Daoy (cell line): ENCODE results near the gene MZT2A. TPM values are rescaled to one million over a fixed set of nuclear protein-coding genes. Genes with fewer than 3 reads are reported as not detected.
A peak's percentile ranks its signal among the peaks of the same experiment; 100 is the strongest.
"Not testable (repeated sequence)": the region's sequence is repeated elsewhere in the genome, so short reads cannot be mapped to it uniquely, and the experiment has no call there.

Source experiments
- DNase-seq: peaks from one replicate; pipeline ENCODE4 v3.0.0-alpha.2; 2015; ENCODE audit warnings: low read depth
- total RNA-seq: library from RNA; depleted of rRNA; stranded (reverse); fragments of >200 nt; shearing (Covaris generic); gene quantifications from 2 replicates; pipeline ENCODE4 v1.2.3, GENCODE V29; 2014

MZT2A gene
- total RNA-seq, 1 experiment from 2014 or later = 92.6 TPM

DNA sequence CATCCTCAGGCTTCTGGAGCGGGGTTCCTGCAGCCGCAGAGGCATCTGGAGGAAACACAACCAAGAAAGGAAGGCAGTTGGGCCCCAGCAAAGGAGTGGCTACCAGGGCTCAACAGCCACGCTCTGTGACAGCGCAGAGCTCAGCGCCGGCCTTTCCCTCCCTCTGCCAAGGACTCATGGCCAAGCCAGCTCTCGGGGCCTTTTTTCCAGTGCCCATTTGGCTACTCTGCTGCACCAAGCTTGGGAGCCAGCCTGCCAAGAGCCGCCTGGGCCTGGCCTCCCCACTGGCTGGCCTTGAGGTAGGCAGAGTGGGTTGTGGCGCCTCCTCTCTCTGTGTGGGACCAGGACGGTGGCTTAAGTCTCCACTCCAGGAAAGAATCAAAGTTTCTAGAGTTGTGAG, 28.3 kb upstream of the MZT2A start:
- no peak for DNase-seq

DNA sequence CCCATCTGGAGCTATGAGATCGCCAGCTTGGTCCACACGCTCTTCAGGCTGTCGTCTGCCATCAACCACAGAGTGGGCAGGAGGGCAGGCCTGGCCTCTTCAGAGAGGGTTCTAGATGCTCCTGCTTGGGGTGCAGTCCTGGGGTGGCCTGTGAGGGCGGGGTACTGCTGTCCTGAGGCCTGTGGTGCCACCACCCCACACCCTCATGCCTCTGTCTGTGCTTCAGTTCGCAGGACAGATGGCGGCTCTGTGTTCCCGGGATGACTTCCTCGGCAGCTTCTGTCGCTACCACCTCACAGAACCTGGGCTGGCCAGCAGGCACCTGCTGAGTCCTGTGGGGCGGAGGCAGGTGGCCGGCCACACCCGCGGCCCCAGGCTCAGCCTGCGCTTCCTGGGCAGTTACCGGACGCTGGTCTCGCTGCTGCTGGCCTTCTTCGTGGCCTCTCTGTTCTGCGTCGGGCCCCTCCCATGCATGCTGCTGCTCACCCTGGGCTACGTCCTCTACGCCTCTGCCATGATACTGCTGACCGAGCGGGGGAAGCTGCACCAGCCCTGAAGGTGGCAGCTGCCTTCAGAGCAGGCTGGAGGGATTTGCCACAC, 27.8 kb upstream of the MZT2A start:
- DNase-seq = not testable (repeated sequence)

DNA sequence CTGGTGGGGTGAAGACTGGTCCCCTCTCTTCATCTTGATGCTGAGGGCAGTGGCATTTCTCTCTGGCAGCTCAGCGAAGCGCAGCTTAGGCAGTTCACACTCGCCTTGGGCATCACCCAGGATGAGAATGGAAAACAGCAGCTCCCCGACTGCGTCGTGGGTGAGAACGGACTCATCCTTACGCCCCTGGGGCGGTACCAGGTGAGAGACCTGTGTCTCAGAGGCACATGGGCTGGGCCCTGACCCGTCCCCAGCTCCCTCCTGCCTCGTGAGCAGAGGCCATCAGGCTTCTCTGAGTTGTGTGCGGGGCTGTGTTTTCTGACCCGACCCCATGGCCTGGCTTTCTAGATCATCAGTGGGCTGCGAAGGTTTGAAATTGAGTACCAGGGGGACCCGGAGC, 27.3 kb upstream of the MZT2A start:
- DNase-seq = no peak

DNA sequence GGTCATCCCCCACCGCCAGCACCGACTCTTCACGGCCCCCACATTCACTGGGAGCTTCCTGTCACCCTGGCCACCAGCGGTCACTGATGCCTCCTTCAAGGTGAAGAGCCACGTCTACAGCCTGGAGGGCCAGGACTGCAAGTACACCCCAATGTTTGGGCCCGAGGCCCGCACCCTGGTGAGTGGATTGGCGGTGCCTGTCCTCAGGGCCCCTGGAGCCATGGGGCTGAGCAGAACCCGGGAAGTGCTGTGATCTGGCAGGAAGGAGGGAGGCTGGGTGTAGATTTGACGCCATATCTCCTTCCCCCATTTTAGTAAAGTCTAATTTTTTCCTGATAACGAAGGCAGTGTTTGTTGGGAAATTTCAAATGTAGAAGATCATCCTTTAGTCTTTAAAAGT, 26.3 kb upstream of the MZT2A start:
- DNase-seq = not testable (repeated sequence)

DNA sequence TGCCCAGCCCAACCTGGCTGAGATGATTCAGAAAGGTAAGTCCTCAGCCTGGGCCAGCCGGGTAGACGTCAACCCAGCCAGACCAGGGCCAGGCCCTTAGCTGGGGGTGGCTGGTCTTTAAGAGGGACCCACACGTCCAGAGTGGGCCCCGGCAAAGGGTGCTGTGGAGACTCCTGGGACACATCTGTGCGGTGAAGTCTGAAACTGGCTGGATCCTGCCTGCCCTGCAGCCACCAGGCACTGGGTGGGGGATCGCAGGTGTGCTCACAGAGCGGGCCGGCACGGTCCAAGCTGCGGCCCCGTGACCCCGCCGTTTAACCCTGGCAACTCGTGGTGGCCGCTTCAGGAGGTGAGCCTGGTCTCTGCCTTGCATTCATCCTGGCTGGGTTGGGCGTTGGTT, 25.7 kb upstream of the MZT2A start:
- not testable (repeated sequence) for DNase-seq

DNA sequence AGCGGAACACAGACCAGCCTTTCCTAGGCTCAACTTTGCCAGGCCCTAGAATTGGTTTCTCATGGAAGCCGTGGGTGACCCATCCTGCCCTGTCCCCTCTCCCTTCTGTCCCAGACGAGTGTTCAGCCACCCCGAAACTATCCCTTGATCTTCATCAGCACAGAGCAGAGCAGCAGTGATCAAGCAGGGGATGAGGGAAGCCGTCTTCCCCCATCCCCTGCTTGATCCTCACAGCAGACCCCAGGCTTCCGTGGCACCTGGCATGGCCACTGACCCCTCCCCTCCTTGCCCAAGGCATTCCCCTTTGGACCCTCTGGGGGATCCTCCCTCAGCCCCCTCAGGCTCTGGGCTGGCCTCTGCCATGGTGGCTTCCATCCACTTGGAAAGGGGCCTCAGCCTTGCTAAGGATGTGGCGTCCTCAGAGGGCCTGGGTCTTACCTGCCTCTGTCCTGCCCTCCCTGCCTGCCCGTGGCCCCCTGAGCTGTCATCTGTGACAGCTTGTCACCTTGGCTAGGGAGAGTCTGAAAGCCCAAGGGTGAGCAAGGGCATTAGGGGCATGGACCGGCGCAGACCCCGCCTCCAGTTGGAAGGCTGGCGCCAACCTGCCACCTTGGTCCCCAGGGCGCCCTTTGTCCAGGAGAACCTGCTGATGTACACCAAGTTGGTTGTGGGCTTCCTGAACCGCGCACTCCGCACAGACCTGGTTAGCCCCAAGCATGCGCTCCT, 25.1 kb upstream of the MZT2A start:
- DNase-seq = no peak

DNA sequence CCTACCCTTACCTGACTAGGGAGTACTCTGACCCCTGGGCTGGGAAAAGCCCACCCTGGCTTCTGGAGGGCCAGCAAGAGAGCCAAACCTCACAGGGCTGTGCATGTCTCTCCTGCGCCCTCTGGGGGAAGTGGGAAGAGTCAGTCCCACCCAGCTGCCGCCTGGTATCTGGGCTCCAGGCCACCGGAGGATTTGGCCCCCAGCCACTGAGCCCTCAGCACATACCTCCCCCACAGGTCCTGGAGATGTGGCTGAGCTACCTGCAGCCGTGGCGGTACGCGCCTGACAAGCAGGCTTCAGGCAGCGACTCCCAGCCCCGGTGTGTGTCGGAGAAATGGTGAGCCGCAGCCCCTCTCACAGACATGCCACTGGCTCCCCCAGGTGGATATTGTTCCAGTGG, 24.4 kb upstream of the MZT2A start:
- DNase-seq = peak; percentile 23

DNA sequence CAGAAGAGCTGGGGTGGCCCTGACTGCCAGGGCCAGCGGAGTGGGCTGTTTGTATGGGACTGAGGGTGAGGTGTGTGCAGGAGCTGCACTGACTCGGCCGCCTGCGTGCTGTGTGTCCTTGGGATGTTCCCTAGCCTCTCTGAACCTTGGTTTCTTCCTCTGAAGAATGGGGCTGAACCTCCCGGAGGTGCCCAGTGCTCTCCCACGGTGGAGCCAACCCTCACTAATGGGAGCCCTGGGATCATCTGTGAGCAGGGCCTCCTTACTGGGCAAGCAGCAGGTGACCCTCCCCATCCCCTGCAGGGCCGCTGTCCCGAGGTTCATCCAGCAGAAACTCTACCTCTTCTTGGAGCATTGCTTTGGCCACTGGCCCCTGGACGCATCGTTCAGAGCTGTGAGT, 23.8 kb upstream of the MZT2A start:
- no peak for DNase-seq

DNA sequence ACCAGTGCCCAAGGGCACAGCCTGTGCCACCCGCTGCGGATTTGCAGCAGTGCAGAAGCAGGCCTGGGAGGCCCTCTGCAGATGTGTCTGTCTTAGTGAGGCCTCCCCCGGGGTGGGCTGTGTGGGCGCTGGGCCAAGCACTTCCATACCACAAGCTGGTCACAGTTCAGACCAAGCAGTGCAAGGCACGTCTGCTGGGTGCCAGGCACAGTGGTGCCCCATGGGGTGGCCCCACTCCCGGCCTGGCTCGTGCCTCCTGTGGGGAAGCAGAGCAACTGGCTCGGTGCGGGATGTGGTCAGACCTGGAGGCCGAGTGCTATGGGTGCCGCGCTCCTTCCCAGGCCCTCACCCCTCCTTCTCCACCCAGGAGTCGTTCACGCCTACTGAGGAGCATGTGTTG, 23.0 kb upstream of the MZT2A start:
- not testable (repeated sequence) for DNase-seq

DNA sequence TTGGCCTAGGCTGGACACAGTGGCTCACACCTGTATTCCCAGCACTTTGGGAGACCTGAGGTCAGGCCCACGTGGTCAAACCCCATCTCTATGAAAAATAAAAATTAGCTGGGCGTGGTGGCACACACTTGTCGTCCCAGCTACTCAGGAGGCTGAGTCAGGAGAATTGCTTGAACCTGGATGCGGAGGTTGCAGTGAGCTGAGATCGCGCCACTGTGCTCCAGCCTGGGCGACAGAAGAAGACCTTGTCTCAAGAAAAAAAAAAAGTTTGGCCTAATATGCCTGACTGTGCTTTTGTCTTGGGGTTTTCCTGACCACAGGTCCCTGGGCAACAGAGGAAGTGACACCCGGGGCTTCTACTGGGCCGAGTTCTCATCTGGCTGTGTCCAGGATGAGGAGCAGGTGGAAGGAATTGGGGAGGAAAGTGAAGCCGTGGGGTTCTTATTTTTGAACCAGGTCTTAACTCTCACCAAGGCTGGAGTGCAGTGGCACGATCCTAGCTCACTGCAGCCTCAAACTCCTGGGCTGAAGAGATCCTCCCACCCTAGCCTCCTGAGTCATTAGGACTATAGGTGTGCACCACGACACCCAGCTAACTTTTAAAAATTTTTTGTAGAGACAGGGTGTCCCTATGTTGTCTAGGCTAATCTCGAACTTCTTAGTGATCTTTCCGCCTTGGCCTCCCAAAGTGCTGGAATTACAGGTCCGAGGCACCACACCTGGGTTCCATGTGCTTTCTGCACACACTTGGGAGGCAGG, 22.4 kb upstream of the MZT2A start:
- DNase-seq = not testable (repeated sequence)

DNA sequence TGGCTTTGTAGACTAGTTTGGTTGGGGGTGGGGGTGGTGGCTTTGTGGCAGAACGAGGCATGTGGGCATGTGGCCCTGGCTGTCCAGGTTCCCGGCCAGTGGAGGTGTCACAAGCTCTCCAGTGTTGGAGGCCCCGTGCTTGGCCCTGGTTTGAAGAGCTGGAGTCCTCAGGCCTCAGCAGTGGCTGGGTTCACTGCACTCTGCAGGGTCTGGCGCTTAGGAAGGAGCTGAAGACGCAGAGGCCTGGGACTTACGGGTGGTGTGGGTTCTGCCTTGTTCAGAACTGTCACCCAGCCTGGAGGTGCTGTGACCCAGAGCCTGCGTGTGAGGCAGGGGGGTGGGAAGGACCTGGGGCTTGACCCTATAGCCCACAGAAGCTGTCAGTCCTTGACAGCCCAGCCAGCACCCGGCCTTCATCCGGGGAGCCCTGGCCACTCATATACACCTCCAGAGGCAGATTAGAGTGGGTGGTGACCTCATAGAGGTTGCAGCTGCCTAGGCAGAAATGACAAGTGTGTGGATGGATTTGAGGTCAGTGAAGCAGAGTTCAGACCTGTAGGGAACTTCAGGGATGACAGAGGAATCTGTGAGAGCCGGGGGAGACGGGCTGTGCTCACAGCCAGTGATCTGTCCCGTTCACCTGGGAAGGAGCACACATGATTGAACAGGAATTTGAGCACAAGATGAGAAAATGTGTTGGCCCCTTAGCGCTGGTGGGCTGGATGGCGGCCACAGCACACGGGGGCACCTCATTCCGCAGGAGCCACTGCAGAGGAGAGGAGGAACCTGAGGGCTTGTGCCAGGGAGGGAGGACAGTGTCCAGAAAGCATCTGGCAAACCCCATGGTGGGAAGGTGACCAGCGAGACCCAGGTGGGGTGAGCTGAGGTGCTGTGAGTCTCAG, 20.0 kb upstream of the MZT2A start:
- not testable (repeated sequence) for DNase-seq

DNA sequence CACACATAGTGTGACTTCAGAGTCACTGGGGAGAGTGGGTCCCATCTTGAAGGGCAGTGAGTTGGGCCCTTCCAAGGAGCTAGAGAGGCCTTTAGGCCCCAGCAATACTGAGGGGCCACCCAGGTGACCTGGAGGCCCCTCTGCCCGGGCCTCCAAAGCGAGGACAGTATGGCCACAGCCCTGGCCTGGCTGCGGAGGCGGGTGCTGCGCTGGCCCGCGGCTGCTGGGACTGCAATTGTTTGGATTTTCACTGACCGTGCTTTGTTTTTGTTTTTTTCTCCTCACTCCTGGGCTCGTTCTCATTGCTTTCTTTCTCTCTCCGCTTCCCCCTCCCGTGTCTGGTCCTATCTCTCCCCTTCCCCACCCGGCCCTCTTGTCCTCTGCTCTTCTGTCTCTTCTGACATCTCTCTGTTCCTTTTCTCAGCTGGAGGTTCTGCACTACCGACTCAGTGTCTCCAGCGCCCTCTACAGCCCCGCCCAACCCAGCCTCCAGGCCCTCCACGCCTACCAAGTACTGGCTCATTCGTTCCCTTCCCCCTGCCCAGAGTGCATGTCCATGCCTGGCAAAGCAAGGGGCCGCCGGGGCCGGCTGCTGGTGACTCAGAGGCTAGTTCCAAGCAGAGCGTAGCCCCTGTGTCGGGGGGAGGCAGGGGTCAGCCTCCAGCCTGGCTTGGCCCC, 19.2 kb upstream of the MZT2A start:
- DNase-seq = not testable (repeated sequence)

DNA sequence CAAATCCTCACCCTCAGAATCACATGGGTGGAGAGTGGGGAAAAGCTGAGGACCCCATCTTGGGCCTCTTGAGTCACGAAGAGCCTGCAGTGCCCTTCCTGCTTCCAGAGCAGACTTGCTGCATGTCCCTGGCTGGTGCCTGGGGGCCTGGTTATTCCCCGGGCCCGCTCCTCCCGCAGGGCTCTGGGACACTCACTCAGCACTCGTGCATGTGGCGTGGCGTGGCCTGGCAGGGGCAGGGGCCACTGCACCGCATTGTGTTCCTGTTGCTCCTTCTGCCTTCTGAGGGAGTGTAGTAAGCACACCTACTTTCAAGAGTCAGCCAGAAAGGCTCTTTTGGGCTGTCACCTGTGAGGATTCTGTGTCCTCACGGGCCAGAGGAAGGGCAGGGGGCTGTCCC, 17.4 kb upstream of the MZT2A start:
- DNase-seq = no peak

DNA sequence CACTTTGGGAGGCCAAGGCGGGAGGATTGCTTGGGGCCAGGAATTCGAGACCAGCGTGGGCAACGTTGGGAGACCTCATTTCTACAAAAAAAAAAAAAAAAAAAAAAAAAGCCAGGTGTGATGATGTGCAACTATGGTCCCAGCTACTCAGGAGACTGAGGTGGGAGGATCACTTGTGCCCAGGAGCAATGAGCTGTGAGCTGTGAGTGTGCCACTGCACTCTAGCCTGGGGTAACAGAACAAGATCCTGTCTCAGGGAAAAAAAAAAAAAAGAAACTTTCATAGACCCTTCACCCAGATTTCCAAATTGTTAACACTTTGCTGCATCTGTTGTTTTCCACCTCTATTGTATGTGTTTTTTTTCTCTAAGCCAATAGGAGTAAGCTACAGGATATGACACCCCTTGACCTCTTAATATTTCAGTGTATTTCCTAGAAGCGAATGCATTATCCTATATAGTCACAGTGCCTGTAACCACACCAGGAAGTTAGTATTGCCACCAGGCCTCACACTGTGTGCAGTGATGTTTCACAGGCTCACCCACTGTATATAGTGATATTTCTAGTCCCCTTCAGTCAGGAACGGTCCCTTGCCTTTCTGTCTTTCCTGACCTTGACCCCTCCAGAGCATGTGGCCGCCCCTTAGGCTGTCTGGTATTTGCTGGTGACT, 12.0 kb upstream of the MZT2A start:
- DNase-seq = not testable (repeated sequence)

DNA sequence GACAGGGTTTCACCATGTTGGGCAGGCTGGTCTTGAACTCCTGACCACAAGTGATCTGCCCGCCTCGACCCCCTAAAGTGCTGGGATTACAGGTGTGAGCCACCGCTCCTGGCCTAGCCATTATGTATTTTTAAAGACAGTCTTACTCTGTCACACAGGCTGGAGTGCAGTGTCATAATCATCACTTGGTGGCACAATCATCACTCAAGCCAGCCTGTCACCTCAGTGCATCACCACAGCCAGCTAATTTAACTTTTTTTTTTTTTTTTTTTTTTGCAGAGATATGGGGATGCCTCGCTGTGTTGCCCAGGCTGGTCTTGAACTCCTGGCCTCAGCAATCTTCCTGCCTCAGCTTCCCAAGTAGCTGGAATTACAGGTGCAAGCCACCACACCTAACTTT, 11.4 kb upstream of the MZT2A start:
- not testable (repeated sequence) for DNase-seq

DNA sequence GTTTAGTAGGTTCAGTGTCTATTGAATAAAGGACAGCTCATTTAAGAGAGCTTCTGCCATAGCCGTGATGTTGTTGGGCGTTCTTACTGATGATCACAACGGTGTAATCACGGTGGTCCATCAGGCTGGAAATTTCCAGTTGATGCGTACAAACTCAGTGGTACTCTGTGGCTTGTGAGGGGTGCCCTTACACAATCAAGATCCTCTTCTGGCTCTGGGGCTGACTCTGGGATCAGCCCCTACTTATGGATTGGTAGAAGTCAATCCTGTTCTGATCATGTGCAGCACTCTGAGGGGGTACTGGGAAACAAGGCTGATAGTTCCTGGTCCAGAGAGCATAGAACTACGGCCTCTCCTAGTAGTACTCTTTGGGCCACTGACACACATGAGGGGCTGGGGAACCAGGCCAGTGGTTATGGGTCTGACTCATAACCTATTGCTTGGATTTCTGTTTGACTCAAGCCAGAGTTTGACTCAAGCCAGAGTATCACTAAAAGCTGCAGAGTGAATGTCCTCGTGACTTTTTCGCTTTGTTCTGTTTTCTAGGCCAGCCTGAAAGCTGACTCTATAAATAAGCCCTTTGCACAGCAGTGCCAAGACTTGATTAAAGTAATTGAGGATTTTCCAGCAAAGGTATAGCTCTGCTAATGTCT, 6.2 kb upstream of the MZT2A start:
- DNase-seq = peak; percentile 28

DNA sequence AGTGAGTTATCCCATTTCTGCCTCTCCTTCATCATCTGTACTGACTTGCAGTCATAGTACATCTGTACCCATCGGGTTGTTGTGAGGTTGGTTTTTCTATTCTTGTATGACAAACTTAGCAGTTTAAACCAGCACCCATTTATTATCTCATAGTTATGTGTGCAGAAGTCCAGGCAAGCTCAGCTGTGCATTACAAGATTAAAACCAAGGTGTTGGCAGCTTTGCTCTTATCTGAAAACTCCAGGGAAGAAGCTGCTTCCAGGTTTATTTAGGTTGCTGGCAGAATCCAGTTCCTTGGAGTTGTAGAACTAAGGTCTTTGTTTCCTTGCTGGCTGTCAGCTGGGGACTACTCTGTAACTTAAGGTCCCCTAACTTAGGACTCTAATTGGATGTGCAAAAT, 3.3 kb upstream of the MZT2A start:
- not testable (repeated sequence) for DNase-seq

DNA sequence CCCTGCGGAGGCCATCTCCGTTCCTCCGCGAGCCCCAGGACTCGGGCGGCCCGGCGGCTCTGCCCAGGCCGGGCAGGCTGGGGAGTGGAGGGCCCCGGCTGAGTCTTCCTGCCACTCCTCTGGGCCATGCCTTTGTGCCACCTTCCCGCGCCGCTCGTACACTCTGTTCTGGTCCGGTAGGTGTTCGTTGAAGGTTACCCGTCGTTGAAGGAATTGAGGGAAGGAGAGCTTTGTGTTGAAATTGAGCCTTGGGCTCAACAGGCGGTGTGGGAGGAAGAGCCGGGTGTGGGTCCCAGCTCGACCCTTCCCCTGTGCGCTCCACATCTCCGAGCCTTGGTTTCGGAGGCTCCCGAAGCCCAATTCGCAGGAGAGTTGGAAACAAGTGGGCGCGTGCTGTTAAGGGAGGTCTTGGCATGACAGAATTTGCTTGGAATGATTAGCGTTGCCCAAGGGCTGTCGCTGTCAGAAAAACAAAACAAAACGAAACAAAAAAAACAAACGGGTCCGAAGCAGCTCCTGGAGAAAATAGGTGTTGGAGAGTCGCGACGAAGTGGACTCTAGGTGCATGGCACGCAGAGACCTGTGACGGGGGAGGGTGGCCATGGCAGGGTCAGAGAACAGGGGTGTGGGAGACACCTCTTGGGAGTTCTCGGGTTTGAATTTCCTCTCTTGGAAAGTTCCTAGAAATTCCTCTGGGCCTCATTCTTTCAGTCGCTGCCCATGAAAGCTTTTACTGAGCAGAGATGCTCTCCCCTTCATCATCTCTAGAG, 1.2 kb upstream of the MZT2A start:
- no peak for DNase-seq

DNA sequence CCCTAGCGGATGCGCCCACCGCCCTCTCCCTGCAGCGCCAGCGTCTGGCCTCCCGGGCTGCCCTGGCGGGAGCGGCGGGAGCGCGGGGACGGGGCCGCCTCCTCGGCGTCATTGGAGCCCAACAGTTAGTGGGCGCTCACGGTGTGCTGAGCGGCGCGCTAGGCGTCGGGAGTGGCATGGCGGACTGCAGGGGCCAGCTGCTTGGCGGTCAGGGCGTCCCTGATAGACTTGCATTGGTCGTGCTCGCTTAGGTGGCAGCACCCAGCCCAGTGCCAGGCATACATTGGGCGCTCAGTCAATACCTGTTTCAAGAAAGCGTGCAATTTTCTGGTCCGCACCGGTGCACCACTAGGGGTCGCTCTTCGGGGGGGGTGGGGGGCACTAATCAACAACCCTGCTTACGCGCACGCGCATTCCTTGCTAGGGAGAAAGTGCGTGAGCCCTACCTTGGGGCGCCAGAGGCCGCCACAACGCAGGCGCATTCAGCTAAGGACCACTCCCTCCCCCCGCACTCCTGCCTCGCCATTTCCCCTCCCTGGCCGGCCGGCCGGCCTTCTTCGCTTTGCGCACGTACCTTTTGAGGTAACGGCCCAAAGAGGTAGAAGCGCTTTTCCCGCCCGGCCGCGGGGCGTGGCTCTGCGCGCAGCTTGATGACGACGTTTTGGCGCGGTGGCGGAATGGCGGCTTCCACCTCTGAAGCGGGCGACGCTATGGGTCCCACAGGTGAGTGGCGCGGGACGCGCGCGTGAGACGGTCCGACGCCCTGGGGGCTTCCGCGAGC, 411 bp upstream of the MZT2A start:
- peak; percentile 96 for DNase-seq
